NCI-H2171 (cell line): ENCODE data around the gene SLC35F3.

ENCODE experiments used
- DNase-seq: peaks from one replicate; lab custom pipeline; 2025; lab: John Stamatoyannopoulos, UW

Gene SLC35F3

GRCh38 chr1:234368320-234369032, 464.0 kb downstream of the SLC35F3 start:
- DNase-seq: no peak

GRCh38 chr1:234369033-234369430, 464.6 kb downstream of the SLC35F3 start:
- no peak for DNase-seq

- DNase-seq: no peak
Observed at GRCh38 chr1:234369784-234370183, 465.3 kb downstream of the SLC35F3 start.

- DNase-seq: no peak
Observed at GRCh38 chr1:234371414-234371813, 466.9 kb downstream of the SLC35F3 start.

GRCh38 chr1:234372011-234372757, 467.7 kb downstream of the SLC35F3 start:
- no peak for DNase-seq

GRCh38 chr1:234373064-234373958, 468.8 kb downstream of the SLC35F3 start, which contains the start of gene COA6:
Gene COA6 (plus strand): TSS chr1:234373456. CDS start chr1:234373467, 11 bp downstream.
- peak; percentile 96 for DNase-seq

- no peak for DNase-seq
Observed at GRCh38 chr1:234373959-234374254, 469.4 kb downstream of the SLC35F3 start.
